Measurements from ENCODE around the gene GPX7. TPM values are rescaled to one million over a fixed set of nuclear protein-coding genes. Genes with fewer than 3 reads are reported as not detected.
"Not testable (repeated sequence)": the region's sequence is repeated elsewhere in the genome, so short reads cannot be mapped to it uniquely, and the experiment has no call there.

Gene GPX7
- total and polyA plus RNA-seq, 2 donors = 22.2 to 30.9 TPM

DNA sequence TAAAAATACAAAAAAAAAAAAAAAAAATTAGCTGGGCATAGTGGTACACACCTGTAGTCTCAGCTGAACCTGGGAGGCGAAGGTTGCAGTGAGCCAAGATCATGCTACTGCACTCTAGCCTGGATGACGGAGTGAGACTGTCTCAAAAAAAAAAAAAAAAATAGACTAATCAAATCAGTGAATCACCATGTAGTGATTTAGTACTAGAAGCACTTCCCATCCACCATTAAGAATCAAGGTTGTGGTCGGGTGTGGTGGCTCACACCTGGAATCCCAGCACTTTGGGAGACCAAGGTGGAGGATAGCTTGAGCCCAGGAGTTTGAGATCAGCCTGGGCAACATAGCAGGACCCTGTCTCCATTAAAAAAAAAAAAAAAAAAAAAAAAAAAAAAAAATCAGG is 24.1 kb upstream of the GPX7 start:
- not testable (repeated sequence) for H3K4me3 ChIP-seq (ENCODE audit: low read length in 2 of 2); H3K27ac ChIP-seq (ENCODE audit: low read depth in 1 of 2, low read length in 1 of 2); H3K4me1 ChIP-seq (ENCODE audit: control insufficient read depth in 2 of 2, insufficient read depth in 2 of 2, low read length in 2 of 2); H3K9me3 ChIP-seq (ENCODE audit: control insufficient read depth in 2 of 2, insufficient read depth in 1 of 2, low read length in 1 of 2); H3K36me3 ChIP-seq (ENCODE audit: control insufficient read depth in 2 of 2, insufficient read depth in 2 of 2, low read length in 1 of 2); H3K27me3 ChIP-seq (ENCODE audit: control insufficient read depth in 2 of 2, insufficient read depth in 1 of 2, low read length in 1 of 2); DNase-seq (ENCODE audit: low read depth in 6 of 9, low spot score in 9 of 9)
- WGBS = over 99% methylated on average over 3 of the region's 3 CpGs

DNA sequence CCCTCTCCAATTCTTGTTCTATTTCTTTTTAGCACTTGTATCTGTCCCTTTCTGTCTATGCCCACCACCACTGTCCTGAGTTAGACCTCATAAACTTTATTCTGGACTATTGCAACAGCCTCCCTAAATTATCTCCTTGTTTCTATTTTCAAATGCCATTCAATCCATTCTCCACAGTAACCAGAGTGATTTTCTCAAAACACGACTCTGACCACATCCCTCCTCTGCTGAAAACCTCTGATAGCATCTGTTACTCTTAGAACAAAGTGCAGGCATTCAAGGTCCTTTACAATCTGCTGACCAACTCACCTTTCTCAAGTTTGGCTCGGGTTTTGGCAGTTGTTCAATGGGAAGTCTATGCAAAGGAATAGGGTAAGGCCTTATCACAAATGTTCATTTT is 22.8 kb upstream of the GPX7 start:
- Histone ChIP-seq H3K36me3 (ENCODE audit: control insufficient read depth in 2 of 2, insufficient read depth in 2 of 2, low read length in 1 of 2) (no peaks in the 10 kb centered on the region), H3K4me1 (ENCODE audit: control insufficient read depth in 2 of 2, insufficient read depth in 2 of 2, low read length in 2 of 2) (no peaks in the 10 kb centered on the region), H3K27ac (ENCODE audit: low read depth in 1 of 2, low read length in 1 of 2) (no peak overlapping the region), H3K27me3 (ENCODE audit: control insufficient read depth in 2 of 2, insufficient read depth in 1 of 2, low read length in 1 of 2) (no peaks in the 10 kb centered on the region), H3K4me3 (ENCODE audit: low read length in 2 of 2) (no peak overlapping the region), H3K9me3 (ENCODE audit: control insufficient read depth in 2 of 2, insufficient read depth in 1 of 2, low read length in 1 of 2) (no peaks in the 10 kb centered on the region)
- WGBS = 38% methylated on average over 2 of the region's 2 CpGs
- DNase-seq (ENCODE audit: low read depth in 6 of 9, low spot score in 9 of 9) = no peak

GRCh38 chr1:52580283-52580682 is 21.9 kb upstream of the GPX7 start:
- Histone ChIP-seq H3K36me3 (ENCODE audit: control insufficient read depth in 2 of 2, insufficient read depth in 2 of 2, low read length in 1 of 2) (no peaks in the 10 kb centered on the region), H3K4me3 (ENCODE audit: low read length in 2 of 2) (no peak overlapping the region), H3K9me3 (ENCODE audit: control insufficient read depth in 2 of 2, insufficient read depth in 1 of 2, low read length in 1 of 2) (no peaks in the 10 kb centered on the region), H3K27ac (ENCODE audit: low read depth in 1 of 2, low read length in 1 of 2) (no peak overlapping the region), H3K4me1 (ENCODE audit: control insufficient read depth in 2 of 2, insufficient read depth in 2 of 2, low read length in 2 of 2) (no peaks in the 10 kb centered on the region), H3K27me3 (ENCODE audit: control insufficient read depth in 2 of 2, insufficient read depth in 1 of 2, low read length in 1 of 2) (no peaks in the 10 kb centered on the region)
- DNase-seq (ENCODE audit: low read depth in 6 of 9, low spot score in 9 of 9) = no peak
- WGBS = 97% methylated on average over 3 of the region's 3 CpGs

GRCh38 chr1:52582116-52582696 is 20.0 kb upstream of the GPX7 start:
- Histone ChIP-seq H3K36me3 (ENCODE audit: control insufficient read depth in 2 of 2, insufficient read depth in 2 of 2, low read length in 1 of 2) (no peaks in the 10 kb centered on the region), H3K9me3 (ENCODE audit: control insufficient read depth in 2 of 2, insufficient read depth in 1 of 2, low read length in 1 of 2) (no peaks in the 10 kb centered on the region), H3K27ac (ENCODE audit: low read depth in 1 of 2, low read length in 1 of 2) (no peak overlapping the region), H3K27me3 (ENCODE audit: control insufficient read depth in 2 of 2, insufficient read depth in 1 of 2, low read length in 1 of 2) (no peaks in the 10 kb centered on the region), H3K4me3 (ENCODE audit: low read length in 2 of 2) (no peak overlapping the region), H3K4me1 (ENCODE audit: control insufficient read depth in 2 of 2, insufficient read depth in 2 of 2, low read length in 2 of 2) (no peaks in the 10 kb centered on the region)
- DNase-seq (ENCODE audit: low read depth in 6 of 9, low spot score in 9 of 9) = no peak
- WGBS = 96% methylated on average over 10 of the region's 10 CpGs

DNA sequence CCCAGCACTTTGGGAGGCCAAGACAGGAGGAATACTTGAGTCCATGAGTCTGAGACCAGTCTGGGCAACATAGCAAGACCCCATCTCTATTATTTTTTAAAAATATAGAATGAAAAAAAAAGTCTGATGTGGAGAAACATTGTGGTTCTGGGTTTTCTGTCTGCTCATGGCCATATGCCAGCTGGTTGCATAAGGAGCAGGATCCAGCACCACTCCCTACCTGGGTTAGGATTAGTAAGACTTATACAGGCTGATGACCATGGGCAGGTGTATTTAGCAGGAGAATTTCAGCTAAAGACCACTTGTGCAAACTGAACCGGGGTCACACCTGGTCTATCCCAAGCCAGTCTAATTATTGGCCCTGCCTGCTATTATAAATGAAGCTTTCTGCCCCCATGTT is 16.7 kb upstream of the GPX7 start:
- Histone ChIP-seq H3K4me1 (ENCODE audit: control insufficient read depth in 2 of 2, insufficient read depth in 2 of 2, low read length in 2 of 2) (no peaks in the 10 kb centered on the region), H3K27me3 (ENCODE audit: control insufficient read depth in 2 of 2, insufficient read depth in 1 of 2, low read length in 1 of 2) (no peaks in the 10 kb centered on the region), H3K36me3 (ENCODE audit: control insufficient read depth in 2 of 2, insufficient read depth in 2 of 2, low read length in 1 of 2) (no peaks in the 10 kb centered on the region), H3K4me3 (ENCODE audit: low read length in 2 of 2) (no peak overlapping the region), H3K9me3 (ENCODE audit: control insufficient read depth in 2 of 2, insufficient read depth in 1 of 2, low read length in 1 of 2) (no peaks in the 10 kb centered on the region), H3K27ac (ENCODE audit: low read depth in 1 of 2, low read length in 1 of 2) (no peak overlapping the region)
- DNase-seq (ENCODE audit: low read depth in 6 of 9, low spot score in 9 of 9) = no peak
- 97% methylated on average over 1 of the region's 1 CpG for WGBS

- no peak for DNase-seq (ENCODE audit: low read depth in 6 of 9, low spot score in 9 of 9)
- H3K9me3 ChIP-seq (ENCODE audit: control insufficient read depth in 2 of 2, insufficient read depth in 1 of 2, low read length in 1 of 2) = no peaks in the 10 kb centered on the region
- H3K4me3 ChIP-seq (ENCODE audit: low read length in 2 of 2) = no peak overlapping the region
- no peaks in the 10 kb centered on the region for H3K4me1 ChIP-seq (ENCODE audit: control insufficient read depth in 2 of 2, insufficient read depth in 2 of 2, low read length in 2 of 2)
- H3K36me3 ChIP-seq (ENCODE audit: control insufficient read depth in 2 of 2, insufficient read depth in 2 of 2, low read length in 1 of 2) = no peaks in the 10 kb centered on the region
- no peaks in the 10 kb centered on the region for H3K27me3 ChIP-seq (ENCODE audit: control insufficient read depth in 2 of 2, insufficient read depth in 1 of 2, low read length in 1 of 2)
- H3K27ac ChIP-seq (ENCODE audit: low read depth in 1 of 2, low read length in 1 of 2) = no peak overlapping the region
These were observed 14.1 kb upstream of the GPX7 start for GRCh38 chr1:52588027-52588426.

- no peaks in the 10 kb centered on the region for H3K36me3 ChIP-seq (ENCODE audit: control insufficient read depth in 2 of 2, insufficient read depth in 2 of 2, low read length in 1 of 2)
- H3K4me3 ChIP-seq (ENCODE audit: low read length in 2 of 2) = no peak overlapping the region
- H3K27ac ChIP-seq (ENCODE audit: low read depth in 1 of 2, low read length in 1 of 2) = no peak overlapping the region
- peak in 1 of 9 donors; percentile 8 for DNase-seq (ENCODE audit: low read depth in 6 of 9, low spot score in 9 of 9)
- WGBS = 9% methylated on average over 1 of the region's 1 CpG
- H3K9me3 ChIP-seq (ENCODE audit: control insufficient read depth in 2 of 2, insufficient read depth in 1 of 2, low read length in 1 of 2) = no peaks in the 10 kb centered on the region
- no peaks in the 10 kb centered on the region for H3K27me3 ChIP-seq (ENCODE audit: control insufficient read depth in 2 of 2, insufficient read depth in 1 of 2, low read length in 1 of 2)
- H3K4me1 ChIP-seq (ENCODE audit: control insufficient read depth in 2 of 2, insufficient read depth in 2 of 2, low read length in 2 of 2) = no peaks in the 10 kb centered on the region
These were observed 13.6 kb upstream of the GPX7 start for GRCh38 chr1:52588535-52588934.

- no peaks in the 10 kb centered on the region for H3K36me3 ChIP-seq (ENCODE audit: control insufficient read depth in 2 of 2, insufficient read depth in 2 of 2, low read length in 1 of 2)
- no peak for DNase-seq (ENCODE audit: low read depth in 6 of 9, low spot score in 9 of 9)
- no peak overlapping the region for H3K27ac ChIP-seq (ENCODE audit: low read depth in 1 of 2, low read length in 1 of 2)
- 72% methylated on average over 6 of the region's 6 CpGs for WGBS
- no peaks in the 10 kb centered on the region for H3K9me3 ChIP-seq (ENCODE audit: control insufficient read depth in 2 of 2, insufficient read depth in 1 of 2, low read length in 1 of 2)
- H3K27me3 ChIP-seq (ENCODE audit: control insufficient read depth in 2 of 2, insufficient read depth in 1 of 2, low read length in 1 of 2) = no peaks in the 10 kb centered on the region
- no peak overlapping the region for H3K4me3 ChIP-seq (ENCODE audit: low read length in 2 of 2)
- no peaks in the 10 kb centered on the region for H3K4me1 ChIP-seq (ENCODE audit: control insufficient read depth in 2 of 2, insufficient read depth in 2 of 2, low read length in 2 of 2)
These were observed 11.9 kb upstream of the GPX7 start for GRCh38 chr1:52590266-52590665.

DNA sequence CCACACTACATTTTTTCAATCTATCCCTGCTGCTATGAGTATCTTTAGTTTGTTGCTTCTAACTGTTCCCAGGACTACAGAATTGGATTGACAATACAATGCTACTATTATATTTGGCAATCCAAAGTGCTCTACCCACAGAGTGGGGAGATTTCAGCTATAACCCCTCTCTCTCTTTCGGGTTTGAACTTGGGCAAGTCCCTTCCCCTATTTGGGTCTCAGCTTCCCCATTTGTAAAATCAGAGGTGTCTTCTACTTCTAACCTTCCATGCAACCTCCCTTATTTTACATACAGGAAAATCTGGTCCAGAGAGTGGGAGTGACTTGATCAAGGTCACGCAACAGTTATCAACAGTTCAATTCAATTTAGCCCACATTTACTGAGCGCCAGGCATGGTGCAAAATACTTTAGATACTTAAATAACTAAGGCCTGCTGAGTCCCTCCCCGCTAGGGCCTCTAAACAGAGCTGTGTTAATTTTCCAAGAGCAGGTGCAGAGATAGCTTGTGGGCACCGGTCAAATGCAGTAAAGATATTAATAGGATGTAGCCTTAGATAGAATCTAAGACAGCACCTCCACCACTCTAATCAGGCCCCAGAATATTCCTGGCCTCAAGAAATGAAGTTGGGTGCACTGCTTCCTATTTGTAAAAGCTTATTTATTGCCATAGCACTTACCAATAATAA is 9.4 kb upstream of the GPX7 start:
- Histone ChIP-seq H3K4me3 (ENCODE audit: low read length in 2 of 2) (no peak overlapping the region), H3K27me3 (ENCODE audit: control insufficient read depth in 2 of 2, insufficient read depth in 1 of 2, low read length in 1 of 2) (no peaks in the 10 kb centered on the region), H3K27ac (ENCODE audit: low read depth in 1 of 2, low read length in 1 of 2) (no peak overlapping the region), H3K36me3 (ENCODE audit: control insufficient read depth in 2 of 2, insufficient read depth in 2 of 2, low read length in 1 of 2) (no peaks in the 10 kb centered on the region), H3K4me1 (ENCODE audit: control insufficient read depth in 2 of 2, insufficient read depth in 2 of 2, low read length in 2 of 2) (no peaks in the 10 kb centered on the region), H3K9me3 (ENCODE audit: control insufficient read depth in 2 of 2, insufficient read depth in 1 of 2, low read length in 1 of 2) (no peaks in the 10 kb centered on the region)
- 95% methylated on average over 5 of the region's 5 CpGs for WGBS
- DNase-seq (ENCODE audit: low read depth in 6 of 9, low spot score in 9 of 9) = no peak
